IMR-90 (cell line): Measurements from ENCODE around the gene DCUN1D3. TPM values are rescaled to one million over a fixed set of nuclear protein-coding genes. Genes with fewer than 3 reads are reported as not detected.

ENCODE experiments used
- ATAC-seq: fragments of 200-7000 bp; cut with Tn5 transposase; 2 replicates; pipeline ENCODE4 v1.9.1; 2020; ENCODE audit warnings: low read depth, mild to moderate bottlenecking, moderate library complexity
- BruUV-seq: library from RNA; stranded (reverse); fragments of 400-500 nt; replicated peaks from 2 replicates; lab custom pipeline; 2021; lab: Mats Ljungman, UMichigan
- CTCF ChIA-PET: fragments of 300-600 bp; formaldehyde crosslinking; extraction: SDS; loops from one replicate; lab custom pipeline; 2021; ENCODE audit warnings: antibody characterized with exemption; lab: Yijun Ruan, JAX
- POLR2A ChIA-PET: fragments of 300-600 bp; sonication (Branson Sonifier 250); formaldehyde crosslinking; loops from one replicate; lab custom pipeline; 2022; ENCODE audit warnings: antibody characterized with exemption; ENCODE audit not compliant: unreplicated experiment; lab: Charles Lee
- DNase-seq: peaks from one replicate; pipeline ENCODE4 v3.0.0; 2013
- H2AFZ ChIP-seq: replicated peaks from 2 replicates; pipeline ENCODE3; 2013; ENCODE audit warnings: low read length, mild to moderate bottlenecking; ENCODE audit not compliant: poor library complexity
- H2AK5ac ChIP-seq: 2 replicates; pipeline ENCODE4 v1.6.1; 2013; ENCODE audit warnings: low read depth, low read length, inconsistent platforms
- H2AK9ac ChIP-seq: replicated peaks from 2 replicates; pipeline ENCODE3; 2013; ENCODE audit warnings: mild to moderate bottlenecking, low read depth, low read length, moderate library complexity; ENCODE audit not compliant: poor library complexity
- H2BK120ac ChIP-seq: 2 replicates; pipeline ENCODE4 v1.6.1; 2013; ENCODE audit warnings: low read depth, low read length, inconsistent platforms
- H2BK15ac ChIP-seq: 3 replicates; pipeline ENCODE4 v1.6.1; 2013; ENCODE audit warnings: low read depth, low read length, inconsistent platforms
- H2BK20ac ChIP-seq: 2 replicates; pipeline ENCODE4 v1.6.1; 2013; ENCODE audit warnings: low read depth, mild to moderate bottlenecking, inconsistent platforms, low read length, moderate library complexity
- H2BK5ac ChIP-seq: 2 replicates; pipeline ENCODE4 v1.6.1; 2013; ENCODE audit warnings: mild to moderate bottlenecking, low read depth, low read length, inconsistent platforms; ENCODE audit not compliant: poor library complexity, severe bottlenecking
- H3K14ac ChIP-seq: replicated peaks from 2 replicates; pipeline ENCODE4 v1.6.1; 2013; ENCODE audit warnings: low read depth, low read length, inconsistent platforms
- H3K18ac ChIP-seq: 2 replicates; pipeline ENCODE4 v1.6.1; 2013; ENCODE audit warnings: low read depth, low read length, control low read depth
- H3K23ac ChIP-seq: 2 replicates; pipeline ENCODE4 v1.6.1; 2013; ENCODE audit warnings: low read depth, low read length, inconsistent platforms
- H3K27ac ChIP-seq: 2 replicates; pipeline ENCODE4 v1.5.1; 2013; ENCODE audit warnings: mild to moderate bottlenecking, control low read depth, low read length; ENCODE audit not compliant: insufficient read depth
- H3K27me3 ChIP-seq: 2 replicates; pipeline ENCODE4 v1.6.1; 2013; ENCODE audit warnings: low read length; ENCODE audit not compliant: control insufficient read depth, insufficient read depth
- H3K36me3 ChIP-seq: 2 replicates; pipeline ENCODE4 v1.6.1; 2013; ENCODE audit warnings: low read length, mixed read lengths; ENCODE audit not compliant: control insufficient read depth, insufficient read depth
- H3K4ac ChIP-seq: 2 replicates; pipeline ENCODE4 v1.6.1; 2013; ENCODE audit warnings: low read depth, low read length, inconsistent platforms
- H3K4me1 ChIP-seq: 2 replicates; pipeline ENCODE4 v1.6.1; 2013; ENCODE audit warnings: low read length, mixed read lengths; ENCODE audit not compliant: control insufficient read depth, insufficient read depth
- H3K4me2 ChIP-seq: 2 replicates; pipeline ENCODE4 v1.6.1; 2013; ENCODE audit warnings: low read depth, mild to moderate bottlenecking, control low read depth, low read length, moderate library complexity
- H3K4me3 ChIP-seq: 2 replicates; pipeline ENCODE4 v1.5.1; 2013; ENCODE audit warnings: low read depth, mild to moderate bottlenecking, control low read depth, low read length, moderate library complexity; ENCODE audit not compliant: insufficient read depth
- H3K56ac ChIP-seq: 2 replicates; pipeline ENCODE4 v1.6.1; 2013; ENCODE audit warnings: low read length, inconsistent platforms; ENCODE audit not compliant: insufficient read depth; ENCODE audit errors: extremely low read depth
- H3K79me1 ChIP-seq, 2 experiments: 2 replicates each; pipeline ENCODE4 v1.6.1; 2013; ENCODE audit warnings: low read length in 2 of 2, inconsistent platforms in 1 of 2, low read depth in 1 of 2
- H3K9ac ChIP-seq: 2 replicates; pipeline ENCODE4 v1.6.1; 2013; ENCODE audit warnings: low read depth, low read length, control low read depth
- H3K9me1 ChIP-seq: 2 replicates; pipeline ENCODE4 v1.6.1; 2013; ENCODE audit warnings: low read length, inconsistent platforms; ENCODE audit not compliant: insufficient read depth
- H3K9me3 ChIP-seq: 2 replicates; pipeline ENCODE4 v1.6.1; 2013; ENCODE audit warnings: low read length; ENCODE audit not compliant: control insufficient read depth, insufficient read depth
- H4K20me1 ChIP-seq: 2 replicates; pipeline ENCODE4 v1.6.1; 2013; ENCODE audit warnings: low read length, inconsistent platforms; ENCODE audit not compliant: insufficient read depth
- H4K5ac ChIP-seq: 2 replicates; pipeline ENCODE4 v1.6.1; 2013; ENCODE audit warnings: mild to moderate bottlenecking, low read depth, low read length, control low read depth
- H4K8ac ChIP-seq, 2 experiments: 2 replicates each; pipeline ENCODE4 v1.6.1; 2013; ENCODE audit warnings: low read depth in 2 of 2, low read length in 2 of 2, control low read depth in 1 of 2, inconsistent platforms in 1 of 2
- H4K91ac ChIP-seq: 2 replicates; pipeline ENCODE4 v1.6.1; 2013; ENCODE audit warnings: low read depth, low read length, inconsistent platforms; ENCODE audit not compliant: insufficient read depth
- BHLHE40 ChIP-seq: fragments of 150-350 bp; IDR thresholded peaks from 2 replicates; pipeline ENCODE4 v1.6.1; 2016; ENCODE audit warnings: mild to moderate bottlenecking, low read depth, low read length
- CHD1 ChIP-seq: IDR thresholded peaks from 2 replicates; pipeline ENCODE4 v1.6.1; 2012; ENCODE audit warnings: low read depth, low read length, improper control_type of control experiment
- MXI1 ChIP-seq: IDR thresholded peaks from 2 replicates; pipeline ENCODE4 v1.6.1; 2012; ENCODE audit warnings: low read depth, mild to moderate bottlenecking, low read length, moderate library complexity, borderline replicate concordance
- USF2 ChIP-seq: fragments of 150-350 bp; IDR thresholded peaks from 2 replicates; pipeline ENCODE4 v1.6.1; 2017; ENCODE audit warnings: mild to moderate bottlenecking, antibody characterized with exemption, low read length, low read depth
- WGBS, 2 experiments: methylation state at CpG; one replicate each; pipeline versions ENCODE4 v1.1.5 to v1.1.7; 2013; ENCODE audit warnings: missing lambda C conversion rate in 2 of 2; ENCODE audit not compliant: insufficient read length in 1 of 2; ENCODE audit errors: extremely low coverage in 2 of 2; 5-methylcytosine and 5-hydroxymethylcytosine counted together
- dilution Hi-C: fragments of 300-500 bp; cut with HindIII; formaldehyde crosslinking; loops from one replicate; pipeline ENCODE4 v1.14.3; 2018; ENCODE audit warnings: low sequenced_read_pairs; ENCODE audit not compliant: unreplicated experiment
- in situ Hi-C: fragments of 300-500 bp; cut with MboI; formaldehyde crosslinking; loops from 3 replicates; pipeline ENCODE4 v1.14.3; 2019; ENCODE audit warnings: low sequenced_read_pairs, inconsistent platforms, mixed read lengths
- intact Hi-C: fragments of 100-400 bp; cut with micrococcal nuclease; formaldehyde crosslinking; loops from 2 replicates; pipeline ENCODE4 v1.10.0; 2022
- polyA plus RNA-seq, 3 experiments: library from polyadenylated mRNA; depleted of rRNA; stranded (reverse); fragments of >200 nt; gene quantifications; 2 replicates each; pipeline ENCODE4 v1.2.3, GENCODE V29; 2012; ENCODE audit warnings: low replicate concordance in 1 of 3
- total RNA-seq: library from RNA; depleted of rRNA; stranded (reverse); fragments of >200 nt; gene quantifications from 2 replicates; pipeline ENCODE4 v1.2.3, GENCODE V29; 2012
- TF ChIP-seq, protein P1 (sequence below): fragments of 150-350 bp; IDR thresholded peaks from 2 replicates; pipeline ENCODE4 v1.6.1; 2016; ENCODE audit warnings: low read depth, mild to moderate bottlenecking, low read length, moderate library complexity, borderline replicate concordance

DCUN1D3 gene
- total and polyA plus RNA-seq, 2 of the 4 experiments (the other 2 are of a cell fraction): 8.1 to 42.3 TPM

DNA sequence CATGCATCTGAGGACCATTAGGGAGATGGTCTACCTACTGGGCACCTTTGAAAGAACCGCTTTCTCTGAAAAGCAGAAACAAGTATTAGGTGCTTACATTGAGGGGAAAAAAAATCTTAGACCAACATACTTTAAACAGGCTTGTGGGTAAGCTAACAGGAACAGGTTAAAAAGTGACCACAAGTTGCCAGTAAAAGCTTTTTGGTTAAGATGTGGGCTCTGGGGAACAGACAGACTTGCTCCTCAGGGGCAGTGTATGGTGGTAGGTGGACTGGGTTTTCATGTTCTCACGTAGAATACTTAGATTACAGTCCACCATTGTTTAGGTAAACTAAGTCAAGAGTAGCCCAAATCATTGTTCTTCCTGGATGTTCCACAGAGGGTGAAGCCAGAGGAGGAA, 52.6 kb downstream of the DCUN1D3 start:
- H4K5ac ChIP-seq: no peak overlapping the region
- H3K79me1 ChIP-seq: peaks cover 0 to 4% of the 10 kb centered on the region in 2 experiments; a peak in 1 of 4 replicates
- H2BK5ac ChIP-seq: no peak overlapping the region
- H2AK9ac ChIP-seq: no peak overlapping the region
- H3K4me1 ChIP-seq: peaks cover 3% of the 10 kb centered on the region
- H3K23ac ChIP-seq: no peak overlapping the region
- no peak for DNase-seq
- ChIA-PET POLR2A (no interaction called here), CTCF (interaction anchor here (1.1 kb wide), 1 partner anchor 376 kb away, joined by 3 read pairs; no protein-coding TSS in a partner anchor)
- no peaks in the 10 kb centered on the region for H3K27me3 ChIP-seq
- H2BK15ac ChIP-seq: no peak overlapping the region
- no peak overlapping the region for H2AK5ac ChIP-seq
- H2BK120ac ChIP-seq: no peak overlapping the region
- ATAC-seq: no peak
- H3K18ac ChIP-seq: no peak overlapping the region
- no peak overlapping the region for H3K4me3 ChIP-seq
- no peak overlapping the region for H3K14ac ChIP-seq
- no peaks in the 10 kb centered on the region for H3K9me3 ChIP-seq
- H2BK20ac ChIP-seq: no peak overlapping the region
- no CpG with 5 or more reads among the region's 2 CpGs for WGBS, 2 experiments
- no peaks in the 10 kb centered on the region for H4K20me1 ChIP-seq
- peaks cover 2% of the 10 kb centered on the region; the same call in 1 of the 2 replicates for H3K36me3 ChIP-seq
- no peak for TF ChIP-seq MXI1
- TF ChIP-seq USF2: no peak
- TF ChIP-seq, protein P1, sequence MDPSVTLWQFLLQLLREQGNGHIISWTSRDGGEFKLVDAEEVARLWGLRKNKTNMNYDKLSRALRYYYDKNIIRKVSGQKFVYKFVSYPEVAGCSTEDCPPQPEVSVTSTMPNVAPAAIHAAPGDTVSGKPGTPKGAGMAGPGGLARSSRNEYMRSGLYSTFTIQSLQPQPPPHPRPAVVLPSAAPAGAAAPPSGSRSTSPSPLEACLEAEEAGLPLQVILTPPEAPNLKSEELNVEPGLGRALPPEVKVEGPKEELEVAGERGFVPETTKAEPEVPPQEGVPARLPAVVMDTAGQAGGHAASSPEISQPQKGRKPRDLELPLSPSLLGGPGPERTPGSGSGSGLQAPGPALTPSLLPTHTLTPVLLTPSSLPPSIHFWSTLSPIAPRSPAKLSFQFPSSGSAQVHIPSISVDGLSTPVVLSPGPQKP: no peak
- TF ChIP-seq CHD1: no peak
- TF ChIP-seq BHLHE40: no peak
- in situ Hi-C loops: no loop called here
- H3K9ac ChIP-seq: no peak overlapping the region
- H2AFZ ChIP-seq: no peak overlapping the region
- no peak overlapping the region for H4K91ac ChIP-seq
- H3K9me1 ChIP-seq: no peaks in the 10 kb centered on the region
- no peak overlapping the region for H3K27ac ChIP-seq
- no peak overlapping the region for H3K4ac ChIP-seq
- dilution Hi-C loops: no loop called here
- intact Hi-C loops: no loop called here
- H4K8ac ChIP-seq: no peak overlapping the region
- no peak overlapping the region for H3K4me2 ChIP-seq
- BruUV-seq: no TSS peak
- no peak overlapping the region for H3K56ac ChIP-seq
